ENCODE measurements around the gene NFAM1.

Gene NFAM1

GRCh38 chr22:42459287-42460063 lies 27.3 kb upstream of the NFAM1 start:
- H4K20me1 ChIP-seq (ENCODE audit: control insufficient read depth, insufficient read depth, low read depth, low read length), result no peaks in the 10 kb centered on the region
- H3F3A ChIP-seq (ENCODE audit: control insufficient read depth, insufficient read depth), result peaks cover 6% of the 10 kb centered on the region; the same call in 1 of the 2 replicates
- no peaks in the 10 kb centered on the region for H3K79me2 ChIP-seq (ENCODE audit: control insufficient read depth, low read length)
- no peaks in the 10 kb centered on the region for H3K9me2 ChIP-seq (replicated peaks; ENCODE audit: control insufficient read depth, low read length)
- no peak for TF ChIP-seq EZH2phosphoT487 (IDR thresholded peaks at IDR 0.05; ENCODE audit: borderline replicate concordance, low read length)
- TF ChIP-seq CTCF (IDR thresholded peaks at IDR 0.05; ENCODE audit: low read depth, low read length, poor library complexity, severe bottlenecking), result no peak
- peaks cover 15% of the 10 kb centered on the region for H3K4me1 ChIP-seq (ENCODE audit: control insufficient read depth, low read length)
- H3K27ac ChIP-seq (ENCODE audit: low read depth, low read length), result no peak overlapping the region
- no peaks in the 10 kb centered on the region for H3K9me3 ChIP-seq (ENCODE audit: control insufficient read depth, insufficient read depth, low read length)
- H3K4me2 ChIP-seq (ENCODE audit: low read length), result no peak overlapping the region
- H3K36me3 ChIP-seq (ENCODE audit: control insufficient read depth, low read length), result no peaks in the 10 kb centered on the region
- H3K4me3 ChIP-seq (ENCODE audit: low read length), result no peak overlapping the region
- peaks cover 8% of the 10 kb centered on the region for H3K27me3 ChIP-seq (ENCODE audit: control insufficient read depth, low read length)

GRCh38 chr22:42452916-42453315 lies 20.7 kb upstream of the NFAM1 start:
- peaks cover 4% of the 10 kb centered on the region for H3K4me1 ChIP-seq (ENCODE audit: control insufficient read depth, low read length)
- H3K4me2 ChIP-seq (ENCODE audit: low read length), result no peak overlapping the region
- no peak overlapping the region for H3K27ac ChIP-seq (ENCODE audit: low read depth, low read length)
- H3K79me2 ChIP-seq (ENCODE audit: control insufficient read depth, low read length), result no peaks in the 10 kb centered on the region
- no peaks in the 10 kb centered on the region for H4K20me1 ChIP-seq (ENCODE audit: control insufficient read depth, insufficient read depth, low read depth, low read length)
- H3K9me3 ChIP-seq (ENCODE audit: control insufficient read depth, insufficient read depth, low read length), result no peaks in the 10 kb centered on the region
- H3K4me3 ChIP-seq (ENCODE audit: low read length), result no peak overlapping the region
- H3F3A ChIP-seq (ENCODE audit: control insufficient read depth, insufficient read depth), result peaks cover 4% of the 10 kb centered on the region; the same call in 1 of the 2 replicates
- H3K36me3 ChIP-seq (ENCODE audit: control insufficient read depth, low read length), result no peaks in the 10 kb centered on the region
- H3K9me2 ChIP-seq (replicated peaks; ENCODE audit: control insufficient read depth, low read length), result no peaks in the 10 kb centered on the region
- no peaks in the 10 kb centered on the region for H3K27me3 ChIP-seq (ENCODE audit: control insufficient read depth, low read length)
- TF ChIP-seq EZH2phosphoT487 (IDR thresholded peaks at IDR 0.05; ENCODE audit: borderline replicate concordance, low read length) (no peak), CTCF (IDR thresholded peaks at IDR 0.05; ENCODE audit: low read depth, low read length, poor library complexity, severe bottlenecking) (no peak)

GRCh38 chr22:42452456-42452855 lies 20.3 kb upstream of the NFAM1 start:
- Histone ChIP-seq H3K4me1 (ENCODE audit: control insufficient read depth, low read length) (no peaks in the 10 kb centered on the region; the same call in 1 of the 2 replicates), H3K36me3 (ENCODE audit: control insufficient read depth, low read length) (no peaks in the 10 kb centered on the region), H4K20me1 (ENCODE audit: control insufficient read depth, insufficient read depth, low read depth, low read length) (no peaks in the 10 kb centered on the region), H3K4me2 (ENCODE audit: low read length) (no peak overlapping the region), H3F3A (ENCODE audit: control insufficient read depth, insufficient read depth) (peaks cover 4% of the 10 kb centered on the region; the same call in 1 of the 2 replicates), H3K9me2 (replicated peaks; ENCODE audit: control insufficient read depth, low read length) (no peaks in the 10 kb centered on the region), H3K9me3 (ENCODE audit: control insufficient read depth, insufficient read depth, low read length) (no peaks in the 10 kb centered on the region), H3K4me3 (ENCODE audit: low read length) (no peak overlapping the region), H3K79me2 (ENCODE audit: control insufficient read depth, low read length) (no peaks in the 10 kb centered on the region), H3K27ac (ENCODE audit: low read depth, low read length) (no peak overlapping the region), H3K27me3 (ENCODE audit: control insufficient read depth, low read length) (no peaks in the 10 kb centered on the region)
- TF ChIP-seq CTCF (IDR thresholded peaks at IDR 0.05; ENCODE audit: low read depth, low read length, poor library complexity, severe bottlenecking), result no peak
- TF ChIP-seq EZH2phosphoT487 (IDR thresholded peaks at IDR 0.05; ENCODE audit: borderline replicate concordance, low read length), result no peak

Data from DOHH2 (cell line).